ENCODE measurements around the gene DEGS2. TPM values are rescaled to one million over a fixed set of nuclear protein-coding genes. Genes with fewer than 3 reads are reported as not detected.
"Not testable (repeated sequence)": the region's sequence is repeated elsewhere in the genome, so short reads cannot be mapped to it uniquely, and the experiment has no call there.

Gene DEGS2
- total and polyA plus RNA-seq, 7 experiments from 2014 or later: 0.19 to 1.0 (median 0.44) TPM; not detected in 1

GRCh38 chr14:100192250-100192671 lies 32.8 kb upstream of the DEGS2 start:
- Histone ChIP-seq H3K4me3 (ENCODE audit: low read length) (peak overlapping the region; percentile 56), H3K9me3 (ENCODE audit: control insufficient read depth in 2 of 3, low read length in 3 of 3) (no peaks in the 10 kb centered on the region), H3K4me1 (ENCODE audit: control insufficient read depth in 2 of 2, insufficient read depth in 2 of 2, low read length in 2 of 2) (peaks cover 6 to 13% of the 10 kb centered on the region in 2 donors), H3K27ac (ENCODE audit: low read depth, low read length) (peak overlapping the region; percentile 69), H3K36me3 (ENCODE audit: control insufficient read depth in 2 of 3, insufficient read depth in 3 of 3, low read length in 3 of 3) (no peaks in the 10 kb centered on the region), H3K27me3 (ENCODE audit: control insufficient read depth in 2 of 2, insufficient read depth in 2 of 2, low read length in 2 of 2) (no peaks in the 10 kb centered on the region)
- intact Hi-C loops (cut with micrococcal nuclease): loop anchor here (2.0 kb wide), 3 partner anchors 33 to 185 kb away; partner anchors contain the start of genes DEGS2 (in 2 of the 2), EVL (in 1 of the 2) and WDR25 (in 1 of the 2)
- H3K4me3 Mint-ChIP-seq: peak overlapping the region in 7 of 10 donors; percentile 36 to 71 (median 63)
- no peaks in the 10 kb centered on the region for H3K36me3 Mint-ChIP-seq
- peak overlapping the region in 7 of 9 donors; percentile 20 to 93 (median 92) for H3K27ac Mint-ChIP-seq
- DNase-seq (peak in 1 of 9 donors; percentile 4), ATAC-seq (no peak)
- H3K9me3 Mint-ChIP-seq: no peaks in the 10 kb centered on the region
- H3K4me1 Mint-ChIP-seq: peaks cover 5 to 18% (median 15%) of the 10 kb centered on the region in 7 donors
- CTCF ChIA-PET: interaction anchor here (0.7 to 4.5 kb wide), 31 partner anchors 8 to 209 kb away, joined by 3 to 66 read pairs (median 4); partner anchors contain the start of gene EVL
- H3K27me3 Mint-ChIP-seq: no peaks in the 10 kb centered on the region
- POLR2A ChIA-PET: interaction anchor here (0.7 to 3.9 kb wide), 15 partner anchors 22 to 139 kb away, joined by 3 to 25 read pairs (median 5); partner anchors contain the start of gene EVL

GRCh38 chr14:100191584-100192249 lies 32.3 kb upstream of the DEGS2 start:
- H3K4me3 ChIP-seq (ENCODE audit: low read length): no peak overlapping the region

GRCh38 chr14:100190126-100190525 lies 30.7 kb upstream of the DEGS2 start:
- Mint-ChIP-seq H3K27ac (no peak overlapping the region), H3K27me3 (no peaks in the 10 kb centered on the region), H3K4me3 (no peak overlapping the region), H3K36me3 (no peaks in the 10 kb centered on the region), H3K4me1 (peaks cover 5 to 18% (median 15%) of the 10 kb centered on the region in 7 donors), H3K9me3 (no peaks in the 10 kb centered on the region)
- ATAC-seq (no peak), DNase-seq (no peak)
- POLR2A ChIA-PET: interaction anchor here (0.6 to 0.7 kb wide), 2 partner anchors 47 to 64 kb away, joined by 3 read pairs; no protein-coding TSS in a partner anchor
- peaks cover 6 to 13% of the 10 kb centered on the region in 2 donors for H3K4me1 ChIP-seq (ENCODE audit: control insufficient read depth in 2 of 2, insufficient read depth in 2 of 2, low read length in 2 of 2)
- CTCF ChIA-PET: interaction anchor here (0.6 to 1.7 kb wide), 2 partner anchors 120 to 135 kb away, joined by 3 read pairs; no protein-coding TSS in a partner anchor
- no peaks in the 10 kb centered on the region for H3K27me3 ChIP-seq (ENCODE audit: control insufficient read depth in 2 of 2, insufficient read depth in 2 of 2, low read length in 2 of 2)
- no peak overlapping the region for H3K27ac ChIP-seq (ENCODE audit: low read depth, low read length)
- H3K36me3 ChIP-seq (ENCODE audit: control insufficient read depth in 2 of 3, insufficient read depth in 3 of 3, low read length in 3 of 3): no peaks in the 10 kb centered on the region
- H3K9me3 ChIP-seq (ENCODE audit: control insufficient read depth in 2 of 3, low read length in 3 of 3): no peaks in the 10 kb centered on the region
- intact Hi-C loops (cut with micrococcal nuclease): no loop called here
- H3K4me3 ChIP-seq (ENCODE audit: low read length): no peak overlapping the region

More at GRCh38 chr14:100191584-100192249, 32.3 kb upstream of the DEGS2 start:
- no peaks in the 10 kb centered on the region for H3K36me3 ChIP-seq (ENCODE audit: control insufficient read depth in 2 of 3, insufficient read depth in 3 of 3, low read length in 3 of 3)
- ChIA-PET CTCF (interaction anchor here (0.7 to 4.5 kb wide), 15 partner anchors 7 to 209 kb away, joined by 3 to 66 read pairs (median 4); partner anchors contain the start of gene EVL), POLR2A (interaction anchor here (1.8 to 3.9 kb wide), 3 partner anchors 22 to 119 kb away, joined by 6 to 25 read pairs (median 24); no protein-coding TSS in a partner anchor)
- intact Hi-C loops (cut with micrococcal nuclease): loop anchor here (2.0 kb wide), 3 partner anchors 33 to 185 kb away; partner anchors contain the start of genes DEGS2 (in 2 of the 2), EVL (in 1 of the 2) and WDR25 (in 1 of the 2)
- peaks cover 5 to 18% (median 15%) of the 10 kb centered on the region in 7 donors for H3K4me1 Mint-ChIP-seq
- H3K4me1 ChIP-seq (ENCODE audit: control insufficient read depth in 2 of 2, insufficient read depth in 2 of 2, low read length in 2 of 2): peaks cover 6 to 13% of the 10 kb centered on the region in 2 donors
- H3K27ac ChIP-seq (ENCODE audit: low read depth, low read length): no peak overlapping the region
- peak overlapping the region in 1 of 9 donors; percentile 92 for H3K27ac Mint-ChIP-seq
- H3K9me3 ChIP-seq (ENCODE audit: control insufficient read depth in 2 of 3, low read length in 3 of 3): no peaks in the 10 kb centered on the region
- no peaks in the 10 kb centered on the region for H3K27me3 ChIP-seq (ENCODE audit: control insufficient read depth in 2 of 2, insufficient read depth in 2 of 2, low read length in 2 of 2)
- no peaks in the 10 kb centered on the region for H3K27me3 Mint-ChIP-seq
- no peak for DNase-seq
- H3K9me3 Mint-ChIP-seq: no peaks in the 10 kb centered on the region
- H3K4me3 Mint-ChIP-seq: peak overlapping the region in 3 of 10 donors; percentile 47 to 65 (median 56)
- ATAC-seq: no peak
- H3K36me3 Mint-ChIP-seq: no peaks in the 10 kb centered on the region

GRCh38 chr14:100188392-100189030 lies 29.1 kb upstream of the DEGS2 start:
- Histone ChIP-seq H3K36me3 (ENCODE audit: control insufficient read depth in 2 of 3, insufficient read depth in 3 of 3, low read length in 3 of 3) (no peaks in the 10 kb centered on the region), H3K4me3 (ENCODE audit: low read length) (no peak overlapping the region), H3K9me3 (ENCODE audit: control insufficient read depth in 2 of 3, low read length in 3 of 3) (no peaks in the 10 kb centered on the region), H3K27me3 (ENCODE audit: control insufficient read depth in 2 of 2, insufficient read depth in 2 of 2, low read length in 2 of 2) (no peaks in the 10 kb centered on the region), H3K27ac (ENCODE audit: low read depth, low read length) (no peak overlapping the region), H3K4me1 (ENCODE audit: control insufficient read depth in 2 of 2, insufficient read depth in 2 of 2, low read length in 2 of 2) (peaks cover 5 to 12% of the 10 kb centered on the region in 2 donors)
- ATAC-seq: no peak
- Mint-ChIP-seq H3K27ac (peak overlapping the region in 1 of 9 donors; percentile 17), H3K4me1 (peaks cover 4 to 9% (median 6%) of the 10 kb centered on the region in 7 donors), H3K27me3 (no peaks in the 10 kb centered on the region), H3K36me3 (no peaks in the 10 kb centered on the region), H3K9me3 (no peaks in the 10 kb centered on the region), H3K4me3 (no peak overlapping the region)
- ChIA-PET CTCF (interaction anchor here (0.7 to 1.7 kb wide), 2 partner anchors 33 to 118 kb away, joined by 3 to 4 read pairs; no protein-coding TSS in a partner anchor), POLR2A (no interaction called here)
- intact Hi-C loops (cut with micrococcal nuclease): no loop called here
- DNase-seq: no peak

GRCh38 chr14:100187247-100187833 lies 27.9 kb upstream of the DEGS2 start:
- H3K27ac Mint-ChIP-seq: no peak overlapping the region
- H3K9me3 Mint-ChIP-seq: no peaks in the 10 kb centered on the region
- H3K27me3 Mint-ChIP-seq: no peaks in the 10 kb centered on the region
- Histone ChIP-seq H3K4me1 (ENCODE audit: control insufficient read depth in 2 of 2, insufficient read depth in 2 of 2, low read length in 2 of 2) (peaks cover 0 to 3% of the 10 kb centered on the region in 2 donors), H3K9me3 (ENCODE audit: control insufficient read depth in 2 of 3, low read length in 3 of 3) (no peaks in the 10 kb centered on the region), H3K36me3 (ENCODE audit: control insufficient read depth in 2 of 3, insufficient read depth in 3 of 3, low read length in 3 of 3) (no peaks in the 10 kb centered on the region), H3K27me3 (ENCODE audit: control insufficient read depth in 2 of 2, insufficient read depth in 2 of 2, low read length in 2 of 2) (no peaks in the 10 kb centered on the region), H3K27ac (ENCODE audit: low read depth, low read length) (no peak overlapping the region), H3K4me3 (ENCODE audit: low read length) (no peak overlapping the region)
- POLR2A ChIA-PET: no interaction called here
- CTCF ChIA-PET: no interaction called here
- ATAC-seq (no peak), DNase-seq (no peak)
- intact Hi-C loops (cut with micrococcal nuclease): no loop called here
- no peak overlapping the region for H3K4me3 Mint-ChIP-seq
- H3K36me3 Mint-ChIP-seq: no peaks in the 10 kb centered on the region
- H3K4me1 Mint-ChIP-seq: peaks cover 0 to 5% (median 0%) of the 10 kb centered on the region in 7 donors

GRCh38 chr14:100181876-100182551 lies 22.6 kb upstream of the DEGS2 start:
- POLR2A ChIA-PET; CTCF ChIA-PET; ATAC-seq; H3K27me3 Mint-ChIP-seq; H3K36me3 Mint-ChIP-seq; H3K9me3 ChIP-seq (ENCODE audit: control insufficient read depth in 2 of 3, low read length in 3 of 3); H3K27ac Mint-ChIP-seq; DNase-seq; H3K4me1 ChIP-seq (ENCODE audit: control insufficient read depth in 2 of 2, insufficient read depth in 2 of 2, low read length in 2 of 2); H3K27me3 ChIP-seq (ENCODE audit: control insufficient read depth in 2 of 2, insufficient read depth in 2 of 2, low read length in 2 of 2); H3K9me3 Mint-ChIP-seq; H3K27ac ChIP-seq (ENCODE audit: low read depth, low read length); H3K4me3 Mint-ChIP-seq; H3K4me1 Mint-ChIP-seq; H3K36me3 ChIP-seq (ENCODE audit: control insufficient read depth in 2 of 3, insufficient read depth in 3 of 3, low read length in 3 of 3); H3K4me3 ChIP-seq (ENCODE audit: low read length); intact Hi-C loops (cut with micrococcal nuclease): not testable (repeated sequence)

Data from naive thymus-derived CD4-positive, alpha-beta T cell (primary cell).